ENCODE measurements around the gene UGT1A7. TPM values are rescaled to one million over a fixed set of nuclear protein-coding genes. Genes with fewer than 3 reads are reported as not detected.

Gene UGT1A7
- total RNA-seq, 1 donor from 2014 or later, result 0.12 TPM

GRCh38 chr2:233705911-233706506 is 24.3 kb downstream of the UGT1A7 start:
- Mint-ChIP-seq H3K27me3 (ENCODE audit: low read depth) (no peaks in the 10 kb centered on the region), H3K4me3 (ENCODE audit: unreplicated experiment) (no peak overlapping the region), H3K9me3 (ENCODE audit: low read depth) (peaks cover 25% of the 10 kb centered on the region), H3K36me3 (ENCODE audit: low read depth) (peaks cover 10% of the 10 kb centered on the region), H3K27ac (ENCODE audit: unreplicated experiment) (peak overlapping the region; percentile 80), H3K4me1 (ENCODE audit: low read depth) (peaks cover 57% of the 10 kb centered on the region)
- no peak for DNase-seq (ENCODE audit: low spot score)
- no peak for TF ChIP-seq CTCF (IDR thresholded peaks at IDR 0.05)

GRCh38 chr2:233706720-233707119 is 25.0 kb downstream of the UGT1A7 start:
- H3K36me3 Mint-ChIP-seq (ENCODE audit: low read depth), result peaks cover 7% of the 10 kb centered on the region
- DNase-seq (ENCODE audit: low spot score), result no peak
- peaks cover 21% of the 10 kb centered on the region for H3K9me3 Mint-ChIP-seq (ENCODE audit: low read depth)
- H3K27ac Mint-ChIP-seq (ENCODE audit: unreplicated experiment), result peak overlapping the region; percentile 80
- no peak overlapping the region for H3K4me3 Mint-ChIP-seq (ENCODE audit: unreplicated experiment)
- peaks cover 63% of the 10 kb centered on the region for H3K4me1 Mint-ChIP-seq (ENCODE audit: low read depth)
- no peak for TF ChIP-seq CTCF (IDR thresholded peaks at IDR 0.05)
- H3K27me3 Mint-ChIP-seq (ENCODE audit: low read depth), result no peaks in the 10 kb centered on the region

DNA sequence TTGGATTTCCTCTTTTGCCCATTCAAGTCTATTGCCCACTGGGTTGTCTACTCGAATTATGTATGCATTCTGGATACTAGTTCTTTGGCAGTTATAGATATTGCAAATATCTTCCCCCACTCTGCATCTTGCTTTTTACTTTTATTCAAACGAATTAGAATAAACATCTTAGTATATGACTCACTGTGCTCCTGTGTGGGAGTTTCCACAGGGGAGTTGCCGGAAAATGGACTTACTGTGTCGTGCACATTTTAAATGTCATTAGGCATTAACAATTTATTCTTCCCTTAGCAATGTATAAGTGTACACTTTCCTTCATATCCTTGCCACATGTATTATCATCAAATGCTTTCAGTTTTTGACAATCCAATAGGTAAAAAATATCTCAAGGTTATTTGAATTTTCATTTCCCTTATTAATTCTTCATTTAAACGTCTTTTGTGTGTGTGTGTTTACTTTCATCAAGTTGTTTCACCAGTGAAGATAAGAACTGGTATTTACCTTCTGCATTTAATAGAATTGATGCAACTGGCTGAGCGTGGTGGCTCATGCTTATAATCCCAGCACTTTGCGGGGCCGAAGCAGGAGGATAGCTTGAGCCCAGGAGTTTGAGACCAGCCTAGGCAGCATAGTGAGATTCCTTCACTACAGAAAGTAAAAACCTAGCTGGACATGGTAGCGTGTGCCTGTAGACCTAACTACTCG is 26.4 kb downstream of the UGT1A7 start:
- Mint-ChIP-seq H3K27me3 (ENCODE audit: low read depth) (no peaks in the 10 kb centered on the region), H3K4me3 (ENCODE audit: unreplicated experiment) (no peak overlapping the region), H3K36me3 (ENCODE audit: low read depth) (peaks cover 5% of the 10 kb centered on the region), H3K9me3 (ENCODE audit: low read depth) (peaks cover 9% of the 10 kb centered on the region), H3K4me1 (ENCODE audit: low read depth) (peaks cover 61% of the 10 kb centered on the region), H3K27ac (ENCODE audit: unreplicated experiment) (peak overlapping the region; percentile 59)
- no peak for TF ChIP-seq CTCF (IDR thresholded peaks at IDR 0.05)
- no peak for DNase-seq (ENCODE audit: low spot score)

- no peak for DNase-seq (ENCODE audit: low spot score)
- Mint-ChIP-seq H3K27ac (ENCODE audit: unreplicated experiment) (no peak overlapping the region), H3K27me3 (ENCODE audit: low read depth) (no peaks in the 10 kb centered on the region), H3K36me3 (ENCODE audit: low read depth) (peaks cover 2% of the 10 kb centered on the region), H3K9me3 (ENCODE audit: low read depth) (peaks cover 4% of the 10 kb centered on the region), H3K4me3 (ENCODE audit: unreplicated experiment) (no peak overlapping the region), H3K4me1 (ENCODE audit: low read depth) (peaks cover 58% of the 10 kb centered on the region)
- no peak for TF ChIP-seq CTCF (IDR thresholded peaks at IDR 0.05)
Observed at GRCh38 chr2:233708942-233709341, 27.2 kb downstream of the UGT1A7 start.

- peak; percentile 93 for TF ChIP-seq CTCF (IDR thresholded peaks at IDR 0.05)
Observed at GRCh38 chr2:233711312-233712008, 29.8 kb downstream of the UGT1A7 start.

More at GRCh38 chr2:233711312-233712008, 29.8 kb downstream of the UGT1A7 start:
- Mint-ChIP-seq H3K4me3 (ENCODE audit: unreplicated experiment) (no peak overlapping the region), H3K4me1 (ENCODE audit: low read depth) (peaks cover 43% of the 10 kb centered on the region), H3K9me3 (ENCODE audit: low read depth) (no peaks in the 10 kb centered on the region), H3K27ac (ENCODE audit: unreplicated experiment) (no peak overlapping the region), H3K36me3 (ENCODE audit: low read depth) (no peaks in the 10 kb centered on the region), H3K27me3 (ENCODE audit: low read depth) (no peaks in the 10 kb centered on the region)
- DNase-seq (ENCODE audit: low spot score), result no peak
